HPDE6-E6E7 (cell line): ENCODE results near the gene DNAI4.
"Not testable (repeated sequence)": the region's sequence is repeated elsewhere in the genome, so short reads cannot be mapped to it uniquely, and the experiment has no call there.

Experiments used
- DNase-seq: peaks from one replicate; pipeline ENCODE4 v3.0.0; 2011; ENCODE audit warnings: missing footprints; ENCODE audit errors: extremely low spot score

DNAI4 gene

GRCh38 chr1:66924756-66925557 lies at the start of gene DNAI4, which contains the start of gene MIER1:
TSS of gene DNAI4 (minus strand) at chr1:66924856. CDS start at chr1:66924831, 25 bp downstream.
TSS of gene MIER1 (plus strand) at chr1:66924990. CDS start at chr1:66925029, 39 bp downstream.
- DNase-seq, result peak; percentile 98

GRCh38 chr1:66968574-66968973 lies 43.9 kb upstream of the DNAI4 start:
- no peak for DNase-seq

- DNase-seq, result not testable (repeated sequence)
Measured at GRCh38 chr1:66966188-66966873, 41.7 kb upstream of the DNAI4 start.

- DNase-seq, result no peak
Measured at GRCh38 chr1:66957938-66958337, 33.3 kb upstream of the DNAI4 start.

GRCh38 chr1:66954208-66954607 lies 29.6 kb upstream of the DNAI4 start:
- no peak for DNase-seq

- no peak for DNase-seq
Measured at GRCh38 chr1:66951513-66951912, 26.9 kb upstream of the DNAI4 start.

GRCh38 chr1:66947267-66947666 lies 22.6 kb upstream of the DNAI4 start:
- no peak for DNase-seq

GRCh38 chr1:66945316-66945715 lies 20.7 kb upstream of the DNAI4 start:
- no peak for DNase-seq

- no peak for DNase-seq
Measured at GRCh38 chr1:66944330-66945274, 19.9 kb upstream of the DNAI4 start.

GRCh38 chr1:66943361-66943969 lies 18.8 kb upstream of the DNAI4 start:
- DNase-seq, result no peak

- DNase-seq, result no peak
Measured at GRCh38 chr1:66940981-66941380, 16.3 kb upstream of the DNAI4 start.

GRCh38 chr1:66938613-66939012 lies 14.0 kb upstream of the DNAI4 start:
- DNase-seq, result no peak

GRCh38 chr1:66937529-66938234 lies 13.0 kb upstream of the DNAI4 start:
- DNase-seq, result no peak

GRCh38 chr1:66933887-66934700 lies 9.4 kb upstream of the DNAI4 start:
- no peak for DNase-seq

GRCh38 chr1:66932291-66932690 lies 7.6 kb upstream of the DNAI4 start:
- DNase-seq, result no peak

- DNase-seq, result no peak
Measured at GRCh38 chr1:66931590-66931989, 6.9 kb upstream of the DNAI4 start.

- no peak for DNase-seq
Measured at GRCh38 chr1:66930823-66931174, 6.1 kb upstream of the DNAI4 start.

GRCh38 chr1:66929999-66930822 lies 5.6 kb upstream of the DNAI4 start:
- peak; percentile 58 for DNase-seq

- no peak for DNase-seq
Measured at GRCh38 chr1:66929691-66929998, 5.0 kb upstream of the DNAI4 start.
